A673 (cell line): ENCODE results near the gene RPL36. TPM values are rescaled to one million over a fixed set of nuclear protein-coding genes. Genes with fewer than 3 reads are reported as not detected.

ENCODE experiments used
- BruUV-seq: library from RNA; stranded (reverse); fragments of 400-500 nt; replicated peaks from 2 replicates; lab custom pipeline; 2021; lab: Mats Ljungman, UMichigan
- CTCF ChIA-PET: fragments of 300-600 bp; sonication (Branson Sonifier 250); formaldehyde crosslinking; loops from one replicate; lab custom pipeline; 2022; ENCODE audit warnings: antibody characterized with exemption; lab: Charles Lee
- POLR2A ChIA-PET: fragments of 300-600 bp; sonication (Branson Sonifier 250); formaldehyde crosslinking; loops from one replicate; lab custom pipeline; 2022; ENCODE audit warnings: antibody characterized with exemption; ENCODE audit not compliant: low non-redundant PET; lab: Charles Lee
- DNase-seq: peaks from one replicate; pipeline ENCODE4 v3.0.0-alpha.2; 2015; ENCODE audit warnings: low spot score
- H3K27ac ChIP-seq: fragments of 200-600 bp; sonication (generic); 2 replicates; pipeline ENCODE4 v1.5.1; 2016; ENCODE audit warnings: mixed run types, low read depth, mild to moderate bottlenecking, mixed read lengths, antibody characterized with exemption, low read length; ENCODE audit not compliant: poor library complexity, severe bottlenecking
- H3K27me3 ChIP-seq: fragments of 200-600 bp; sonication (generic); replicated peaks from 2 replicates; pipeline ENCODE4 v1.6.1; 2017; ENCODE audit warnings: mixed run types, low read depth, mild to moderate bottlenecking, mixed read lengths, antibody characterized with exemption, low read length; ENCODE audit not compliant: insufficient read depth, poor library complexity
- H3K36me3 ChIP-seq: fragments of 200-600 bp; sonication (generic); 2 replicates; pipeline ENCODE4 v1.6.1; 2016; ENCODE audit warnings: mixed run types, mild to moderate bottlenecking, mixed read lengths, antibody characterized with exemption, low read length; ENCODE audit not compliant: insufficient read depth, poor library complexity, severe bottlenecking
- H3K4me1 ChIP-seq: fragments of 200-600 bp; sonication (generic); 2 replicates; pipeline ENCODE4 v1.6.1; 2017; ENCODE audit warnings: mixed run types, mild to moderate bottlenecking, mixed read lengths, antibody characterized with exemption, low read length; ENCODE audit not compliant: insufficient read depth, poor library complexity, severe bottlenecking
- H3K4me3 ChIP-seq: fragments of 200-600 bp; sonication (generic); 2 replicates; pipeline ENCODE4 v1.5.1; 2016; ENCODE audit warnings: low read depth, mixed run types, mild to moderate bottlenecking, mixed read lengths, low read length; ENCODE audit not compliant: poor library complexity, severe bottlenecking
- H3K9me3 ChIP-seq: fragments of 200-600 bp; sonication (generic); 2 replicates; pipeline ENCODE4 v1.6.1; 2016; ENCODE audit warnings: mixed run types, low read depth, mild to moderate bottlenecking, mixed read lengths, antibody characterized with exemption, low read length; ENCODE audit not compliant: poor library complexity, severe bottlenecking
- EZH2 ChIP-seq: fragments of 200-600 bp; sonication (generic); IDR thresholded peaks from 2 replicates; pipeline ENCODE4 v1.6.1; 2017; ENCODE audit warnings: borderline replicate concordance, low read depth, mild to moderate bottlenecking, mixed read lengths, antibody characterized with exemption, low read length; ENCODE audit not compliant: poor library complexity, severe bottlenecking
- intact Hi-C: fragments of 100-400 bp; cut with micrococcal nuclease; formaldehyde crosslinking; loops from one replicate; pipeline ENCODE4 v1.10.0; 2022; ENCODE audit not compliant: unreplicated experiment
- total RNA-seq: library from RNA; stranded (reverse); gene quantifications from 2 replicates; pipeline ENCODE4 v1.2.3, GENCODE V29; 2021
- TF ChIP-seq, protein P1 (sequence below): fragments of 300-800, 200-600 bp; sonication (generic); conservative IDR thresholded peaks from 2 replicates; pipeline ENCODE4 v1.5.1; 2017; ENCODE audit warnings: low read depth, mild to moderate bottlenecking, antibody characterized with exemption, low read length, moderate library complexity, mixed read lengths

RPL36 gene
- total RNA-seq, 1 experiment from 2014 or later, result 992 TPM

- intact Hi-C loops, result no loop called here
- TF ChIP-seq, protein P1, sequence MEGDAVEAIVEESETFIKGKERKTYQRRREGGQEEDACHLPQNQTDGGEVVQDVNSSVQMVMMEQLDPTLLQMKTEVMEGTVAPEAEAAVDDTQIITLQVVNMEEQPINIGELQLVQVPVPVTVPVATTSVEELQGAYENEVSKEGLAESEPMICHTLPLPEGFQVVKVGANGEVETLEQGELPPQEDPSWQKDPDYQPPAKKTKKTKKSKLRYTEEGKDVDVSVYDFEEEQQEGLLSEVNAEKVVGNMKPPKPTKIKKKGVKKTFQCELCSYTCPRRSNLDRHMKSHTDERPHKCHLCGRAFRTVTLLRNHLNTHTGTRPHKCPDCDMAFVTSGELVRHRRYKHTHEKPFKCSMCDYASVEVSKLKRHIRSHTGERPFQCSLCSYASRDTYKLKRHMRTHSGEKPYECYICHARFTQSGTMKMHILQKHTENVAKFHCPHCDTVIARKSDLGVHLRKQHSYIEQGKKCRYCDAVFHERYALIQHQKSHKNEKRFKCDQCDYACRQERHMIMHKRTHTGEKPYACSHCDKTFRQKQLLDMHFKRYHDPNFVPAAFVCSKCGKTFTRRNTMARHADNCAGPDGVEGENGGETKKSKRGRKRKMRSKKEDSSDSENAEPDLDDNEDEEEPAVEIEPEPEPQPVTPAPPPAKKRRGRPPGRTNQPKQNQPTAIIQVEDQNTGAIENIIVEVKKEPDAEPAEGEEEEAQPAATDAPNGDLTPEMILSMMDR, result no peak
- no peak for TF ChIP-seq EZH2
- ChIA-PET CTCF (no interaction called here), POLR2A (interaction anchor here (0.7 kb wide), 1 partner anchor 26 kb away, joined by 3 read pairs; no protein-coding TSS in a partner anchor)
- H3K9me3 ChIP-seq, result no peaks in the 10 kb centered on the region
- no peak for DNase-seq
- peaks cover 92% of the 10 kb centered on the region for H3K36me3 ChIP-seq
- H3K27me3 ChIP-seq, result no peaks in the 10 kb centered on the region
- no peak overlapping the region for H3K27ac ChIP-seq
- H3K4me3 ChIP-seq, result no peak overlapping the region
- BruUV-seq, result no TSS peak
- no peaks in the 10 kb centered on the region for H3K4me1 ChIP-seq
Measured at GRCh38 chr19:5648464-5648863, 41.6 kb upstream of the RPL36 start.

- Histone ChIP-seq H3K27ac (no peak overlapping the region), H3K4me3 (no peak overlapping the region), H3K9me3 (no peaks in the 10 kb centered on the region), H3K36me3 (peaks cover 92% of the 10 kb centered on the region), H3K4me1 (no peaks in the 10 kb centered on the region), H3K27me3 (no peaks in the 10 kb centered on the region)
- CTCF ChIA-PET, result no interaction called here
- POLR2A ChIA-PET, result no interaction called here
- no TSS peak for BruUV-seq
- no peak for TF ChIP-seq EZH2
- TF ChIP-seq, protein P1, result no peak
- intact Hi-C loops, result no loop called here
- DNase-seq, result no peak
Measured at GRCh38 chr19:5651361-5651760, 38.7 kb upstream of the RPL36 start.

DNA sequence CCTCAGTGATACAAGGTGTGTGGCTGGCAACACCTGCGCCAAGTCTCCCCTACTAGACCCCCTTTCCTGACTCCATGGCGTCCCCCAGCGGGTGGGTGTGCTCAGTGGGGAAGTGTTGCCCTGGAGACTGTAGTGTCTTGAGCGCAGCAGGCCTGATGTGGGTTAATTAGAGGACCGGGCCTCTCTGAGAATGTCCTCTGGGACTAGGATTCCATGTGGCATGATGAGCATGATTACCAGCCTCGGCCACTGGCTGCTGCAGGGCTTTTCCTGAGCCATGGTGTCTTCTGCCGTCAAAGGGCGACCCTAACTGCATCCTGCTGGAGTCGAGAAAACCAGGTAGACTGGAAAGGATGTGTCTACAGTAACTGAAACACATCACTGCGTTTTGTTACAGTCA lies 37.8 kb upstream of the RPL36 start:
- POLR2A ChIA-PET, result no interaction called here
- CTCF ChIA-PET, result interaction anchor here (0.6 kb wide), 1 partner anchor 28 kb away, joined by 6 read pairs; no protein-coding TSS in a partner anchor
- H3K27me3 ChIP-seq, result no peaks in the 10 kb centered on the region
- H3K4me1 ChIP-seq, result no peaks in the 10 kb centered on the region
- peaks cover 89% of the 10 kb centered on the region for H3K36me3 ChIP-seq
- no peak for DNase-seq
- TF ChIP-seq EZH2, result no peak
- TF ChIP-seq, protein P1, result no peak
- no peak overlapping the region for H3K4me3 ChIP-seq
- no TSS peak for BruUV-seq
- intact Hi-C loops, result no loop called here
- H3K27ac ChIP-seq, result peak overlapping the region; percentile 10
- no peaks in the 10 kb centered on the region for H3K9me3 ChIP-seq
